CD4-positive, alpha-beta T cell treated with Interleukin-6 at 100 ng/mL for 8 hours (primary cell): ENCODE data around the gene NCAPG2.
"Not testable (repeated sequence)": the region's sequence is repeated elsewhere in the genome, so short reads cannot be mapped to it uniquely, and the experiment has no call there.

Experiments used
- DNase-seq: peaks from one replicate; pipeline ENCODE4 v3.0.0-alpha.2; 2020; ENCODE audit warnings: mixed read lengths, low spot score

Gene NCAPG2

DNA sequence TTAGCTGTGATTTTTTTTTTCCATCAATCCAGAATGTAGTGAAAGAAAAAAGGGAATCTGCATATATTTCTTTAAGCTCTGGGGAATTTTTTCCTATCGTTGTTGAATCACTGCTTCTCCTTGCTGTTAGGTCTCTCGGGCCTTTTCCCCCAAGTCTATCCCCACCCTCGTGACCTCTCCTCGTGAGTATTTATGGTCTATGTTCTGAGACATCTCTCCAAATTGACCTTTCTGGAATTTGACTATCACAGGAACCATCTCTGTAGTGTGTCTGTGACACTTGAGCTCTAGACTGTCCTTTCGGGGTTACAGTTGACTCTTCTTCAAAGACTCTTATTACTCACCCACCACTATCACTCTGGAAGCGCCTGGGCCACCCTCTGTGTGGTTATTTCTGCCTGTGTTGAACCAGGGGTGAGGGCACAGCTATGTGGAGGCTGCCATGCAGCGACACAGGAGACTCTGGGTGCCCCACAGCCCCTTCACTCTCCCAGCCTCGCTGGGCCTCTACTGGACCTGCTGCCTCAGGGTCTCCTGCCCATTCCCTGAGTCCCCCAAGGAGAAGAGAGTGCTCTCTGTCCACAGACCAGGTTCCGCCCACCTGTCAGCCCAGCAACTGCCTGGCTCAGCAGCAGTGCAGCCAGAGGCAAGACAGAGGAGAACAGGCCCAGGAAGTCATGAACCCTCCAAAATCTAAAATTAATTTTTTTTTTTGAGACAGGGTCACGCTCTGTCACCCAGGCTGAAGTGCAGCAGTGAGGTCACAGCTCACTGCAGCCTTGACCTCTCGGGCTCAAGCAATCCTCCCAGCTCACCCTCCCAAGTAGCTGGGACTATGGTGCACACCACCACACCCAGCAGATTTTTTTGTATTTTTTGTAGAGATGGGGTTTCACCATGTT, 71.3 kb downstream of the NCAPG2 start:
- DNase-seq = no peak

- DNase-seq = no peak
These were observed 72.9 kb downstream of the NCAPG2 start for GRCh38 chr7:158631574-158632195.

DNA sequence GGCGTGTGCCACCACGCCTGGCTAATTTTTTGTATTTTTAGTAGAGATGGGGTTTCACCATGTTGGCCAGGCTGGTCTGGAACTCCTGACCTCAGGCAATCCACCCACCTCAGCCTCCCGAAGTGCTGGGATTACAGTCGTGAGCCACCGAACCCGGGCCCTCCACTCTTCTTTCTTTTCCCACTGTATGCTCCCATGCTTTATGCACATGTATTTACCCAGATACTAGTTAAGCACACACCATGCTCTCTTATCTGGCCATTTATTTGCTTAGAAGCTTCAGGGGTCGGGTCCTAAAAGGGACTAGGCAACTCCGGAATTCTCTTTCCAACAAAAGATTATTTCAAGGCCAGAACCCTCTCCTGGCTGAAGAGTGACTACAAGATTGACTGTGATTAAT, 78.3 kb downstream of the NCAPG2 start:
- DNase-seq = not testable (repeated sequence)

GRCh38 chr7:158623241-158623640, 81.4 kb downstream of the NCAPG2 start:
- DNase-seq = no peak

GRCh38 chr7:158620839-158621441, 83.7 kb downstream of the NCAPG2 start:
- DNase-seq = no peak

- DNase-seq = no peak
These were observed 84.2 kb downstream of the NCAPG2 start for GRCh38 chr7:158620418-158620817.

DNA sequence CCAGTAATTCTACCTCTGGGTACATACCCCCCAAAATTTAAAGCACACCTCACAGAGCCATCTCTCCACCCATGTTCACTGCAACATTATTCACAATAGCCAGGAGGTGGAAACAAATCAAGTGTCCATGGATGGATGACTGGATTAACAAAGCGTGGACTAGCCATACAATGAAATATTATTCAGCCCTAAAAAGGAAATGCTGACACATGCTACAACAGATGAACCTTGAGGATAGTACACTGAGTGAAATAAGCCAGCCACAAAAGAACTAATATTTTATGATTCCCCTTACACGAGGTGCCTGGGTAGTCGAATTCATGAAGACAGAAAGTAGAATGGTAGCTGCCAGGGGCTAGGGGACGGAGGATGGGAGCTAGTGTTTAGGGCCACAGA, 85.9 kb downstream of the NCAPG2 start:
- DNase-seq = no peak

GRCh38 chr7:158617737-158618128, 86.9 kb downstream of the NCAPG2 start:
- DNase-seq = no peak

GRCh38 chr7:158616050-158616449, 88.6 kb downstream of the NCAPG2 start:
- DNase-seq = no peak

DNA sequence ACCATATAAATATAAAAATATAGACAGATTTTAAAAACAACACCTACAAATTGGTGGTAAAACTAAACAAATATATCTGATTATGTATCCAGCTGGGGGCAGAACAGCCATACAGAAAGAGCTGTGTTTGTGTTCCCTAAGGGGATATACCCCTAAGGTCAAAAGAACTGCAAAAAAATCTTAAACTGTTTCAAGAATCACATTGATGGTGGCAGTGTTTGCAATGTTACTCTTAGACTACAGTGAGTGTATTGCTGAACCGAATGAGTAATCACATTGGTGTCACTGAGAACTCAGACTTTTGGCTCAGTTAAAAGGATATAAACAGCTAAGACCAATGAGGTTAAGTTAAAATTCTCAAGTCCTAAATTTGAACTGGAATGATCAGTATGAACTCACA, 89.9 kb downstream of the NCAPG2 start:
- DNase-seq = no peak

GRCh38 chr7:158613481-158613880, 91.1 kb downstream of the NCAPG2 start:
- DNase-seq = no peak

- no peak for DNase-seq
These were observed 92.1 kb downstream of the NCAPG2 start for GRCh38 chr7:158612546-158612945.

GRCh38 chr7:158611541-158611940, 93.1 kb downstream of the NCAPG2 start:
- DNase-seq = no peak

DNA sequence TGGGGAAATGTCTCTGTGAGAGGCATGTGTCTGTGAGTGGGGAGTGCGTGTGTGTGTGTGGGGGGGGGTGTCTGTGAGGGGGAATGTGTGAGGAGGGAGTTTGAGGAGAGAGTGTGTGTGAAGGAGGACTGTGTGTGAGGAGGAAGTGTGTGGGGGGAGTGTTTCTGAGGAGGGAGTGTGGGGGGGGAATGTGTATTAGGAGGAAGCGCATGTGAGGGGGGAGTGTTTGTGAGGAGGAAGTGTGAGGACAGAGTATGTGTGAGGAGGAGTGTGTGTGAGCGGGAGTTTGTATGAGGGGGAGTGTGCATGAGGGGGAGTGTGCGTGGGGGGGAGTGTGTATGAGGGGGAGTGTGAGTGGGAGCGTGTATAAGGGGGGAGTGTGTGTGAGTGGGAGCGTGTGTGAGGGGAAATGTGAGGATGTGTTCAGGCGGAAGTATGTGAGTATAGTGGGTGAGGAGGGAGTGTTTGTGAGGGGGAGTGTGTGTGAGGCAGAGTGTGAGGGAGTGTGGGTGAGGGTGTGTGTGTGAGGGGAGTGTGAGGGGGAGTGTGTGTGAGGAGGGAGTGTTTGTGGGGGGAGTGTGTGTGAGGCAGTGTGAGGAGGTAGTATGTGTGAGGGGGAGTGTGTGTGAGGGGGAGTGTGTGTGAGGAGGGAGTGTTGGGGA, 95.2 kb downstream of the NCAPG2 start:
- DNase-seq = no peak

DNA sequence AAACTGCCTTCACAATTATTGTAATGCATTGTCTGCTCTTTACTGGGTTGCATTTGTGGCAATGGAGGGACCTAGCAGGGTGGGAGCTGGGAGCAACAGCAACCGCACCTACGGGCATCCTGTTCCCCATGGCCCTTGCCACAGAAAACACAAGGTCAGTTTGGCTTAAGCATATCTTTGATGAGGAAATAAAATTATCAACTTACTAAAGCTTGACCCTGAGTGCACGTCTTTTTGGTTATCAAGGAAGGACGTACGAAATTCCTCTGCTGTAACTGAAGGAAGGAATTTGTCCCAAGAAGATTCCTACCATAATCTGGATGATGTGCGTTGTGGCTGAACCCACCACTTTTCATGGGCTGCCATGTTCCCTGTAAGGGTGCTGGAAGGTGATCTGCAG, 97.0 kb downstream of the NCAPG2 start:
- DNase-seq = no peak

GRCh38 chr7:158606671-158607424, 97.8 kb downstream of the NCAPG2 start:
- DNase-seq = no peak

DNA sequence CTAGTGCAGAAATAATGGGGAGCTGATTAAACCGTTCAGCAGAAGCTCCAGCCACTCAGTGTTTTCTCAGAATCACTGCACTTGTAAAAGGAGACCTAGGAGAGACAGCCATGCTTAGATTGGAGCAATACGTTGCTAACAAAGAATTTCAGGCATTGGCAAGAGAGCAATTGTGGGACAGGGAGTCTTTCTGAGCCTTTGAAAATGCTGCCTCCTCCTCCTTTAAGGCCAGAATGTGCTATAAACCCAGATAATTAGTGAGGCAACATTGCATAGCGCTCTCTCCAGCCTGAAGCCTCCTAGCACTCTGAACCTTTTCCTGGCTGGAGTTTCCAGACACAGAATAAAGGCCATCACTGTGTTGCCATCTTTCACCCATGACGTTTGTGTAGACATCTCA, 98.5 kb downstream of the NCAPG2 start:
- no peak for DNase-seq

GRCh38 chr7:158603773-158604755, 100.5 kb downstream of the NCAPG2 start:
- no peak for DNase-seq

- DNase-seq = no peak
These were observed 101.5 kb downstream of the NCAPG2 start for GRCh38 chr7:158602905-158603772.

DNA sequence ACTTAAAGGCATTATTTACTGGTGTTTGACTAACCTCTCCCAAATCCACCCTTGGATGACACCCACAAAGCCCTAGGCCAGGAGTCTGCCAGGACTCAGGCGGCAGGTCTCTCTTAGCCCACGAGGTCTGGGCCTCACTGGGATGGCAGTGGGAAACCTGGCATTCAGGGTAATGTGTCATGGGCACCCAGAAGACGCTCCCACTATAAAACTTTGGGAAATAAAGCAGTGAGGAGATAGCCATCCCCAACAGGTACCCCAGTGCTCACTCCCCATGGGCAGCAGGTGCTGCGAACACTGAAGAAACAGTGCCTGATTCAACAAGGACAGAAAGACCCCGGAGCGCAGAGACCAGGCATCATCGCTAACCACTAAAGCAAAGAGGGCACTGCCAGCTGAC, 102.6 kb downstream of the NCAPG2 start:
- no peak for DNase-seq
